H9 (cell line): ENCODE results near the gene COIL. TPM values are rescaled to one million over a fixed set of nuclear protein-coding genes. Genes with fewer than 3 reads are reported as not detected.

Source experiments
- DNase-seq: peaks from one replicate; pipeline ENCODE4 v3.0.0-alpha.2; 2017
- H2AFZ ChIP-seq: one replicate; pipeline ENCODE4 v1.6.1; 2013; ENCODE audit warnings: mild to moderate bottlenecking, low read length, control low read depth, moderate library complexity
- H2AK5ac ChIP-seq: 2 replicates; pipeline ENCODE4 v1.6.1; 2013; ENCODE audit warnings: low read length, control low read depth, mixed read lengths; ENCODE audit not compliant: insufficient read length
- H2BK120ac ChIP-seq: one replicate; pipeline ENCODE4 v1.6.1; 2013; ENCODE audit warnings: low read depth, mild to moderate bottlenecking, low read length, control low read depth, inconsistent platforms; ENCODE audit not compliant: poor library complexity, severe bottlenecking
- H2BK12ac ChIP-seq: 2 replicates; pipeline ENCODE4 v1.6.1; 2013; ENCODE audit warnings: low read length, control low read depth, mixed read lengths, low read depth; ENCODE audit not compliant: insufficient read length
- H2BK15ac ChIP-seq: 2 replicates; pipeline ENCODE4 v1.6.1; 2013; ENCODE audit warnings: low read depth, low read length, control low read depth
- H2BK20ac ChIP-seq: one replicate; pipeline ENCODE4 v1.6.1; 2013; ENCODE audit warnings: low read depth, mild to moderate bottlenecking, low read length, control low read depth, inconsistent platforms; ENCODE audit not compliant: poor library complexity, severe bottlenecking
- H2BK5ac ChIP-seq: 2 replicates; pipeline ENCODE4 v1.6.1; 2013; ENCODE audit warnings: low read length, control low read depth, mixed read lengths; ENCODE audit not compliant: insufficient read length
- H3K14ac ChIP-seq: 2 replicates; pipeline ENCODE4 v1.6.1; 2013; ENCODE audit warnings: low read length, control low read depth; ENCODE audit not compliant: insufficient read depth
- H3K18ac ChIP-seq: 2 replicates; pipeline ENCODE4 v1.6.1; 2013; ENCODE audit warnings: low read depth, mild to moderate bottlenecking, mixed read lengths, low read length, control low read depth; ENCODE audit not compliant: insufficient read length
- H3K23ac ChIP-seq: 2 replicates; pipeline ENCODE4 v1.6.1; 2013; ENCODE audit warnings: low read length, control low read depth, mixed read lengths, low read depth; ENCODE audit not compliant: insufficient read length
- H3K23me2 ChIP-seq: 2 replicates; pipeline ENCODE4 v1.6.1; 2013; ENCODE audit warnings: low read depth, mild to moderate bottlenecking, mixed read lengths, low read length, control low read depth; ENCODE audit not compliant: insufficient read length, poor library complexity, severe bottlenecking
- H3K27ac ChIP-seq: 2 replicates; pipeline ENCODE4 v1.5.1; 2013; ENCODE audit warnings: low read length, control low read depth, mixed read lengths, low read depth; ENCODE audit not compliant: insufficient read length
- H3K27me3 ChIP-seq: 2 replicates; pipeline ENCODE4 v1.6.1; 2013; ENCODE audit warnings: low read length, control low read depth, inconsistent platforms; ENCODE audit not compliant: insufficient read depth
- H3K4ac ChIP-seq: 2 replicates; pipeline ENCODE4 v1.6.1; 2013; ENCODE audit warnings: low read depth, mild to moderate bottlenecking, control low read depth, inconsistent platforms, low read length, moderate library complexity
- H3K4me1 ChIP-seq: 2 replicates; pipeline ENCODE4 v1.6.1; 2013; ENCODE audit warnings: low read length, control low read depth, inconsistent platforms; ENCODE audit not compliant: insufficient read depth
- H3K4me2 ChIP-seq: 2 replicates; pipeline ENCODE4 v1.6.1; 2013; ENCODE audit warnings: low read length, control low read depth, mixed read lengths; ENCODE audit not compliant: insufficient read length, insufficient read depth
- H3K56ac ChIP-seq: 2 replicates; pipeline ENCODE4 v1.6.1; 2013; ENCODE audit warnings: low read depth, mild to moderate bottlenecking, mixed read lengths, low read length, control low read depth; ENCODE audit not compliant: insufficient read length
- H3K79me1 ChIP-seq: 2 replicates; pipeline ENCODE4 v1.6.1; 2013; ENCODE audit warnings: low read depth, mild to moderate bottlenecking, moderate library complexity, low read length, control low read depth, inconsistent platforms; ENCODE audit not compliant: insufficient read depth, poor library complexity, severe bottlenecking
- H3K79me2 ChIP-seq: 2 replicates; pipeline ENCODE4 v1.6.1; 2013; ENCODE audit warnings: low read length, control low read depth, inconsistent platforms; ENCODE audit not compliant: insufficient read depth
- H3K9ac ChIP-seq: 2 replicates; pipeline ENCODE4 v1.6.1; 2013; ENCODE audit warnings: low read length, control low read depth, mixed read lengths; ENCODE audit not compliant: insufficient read length; ENCODE audit errors: extremely low read depth
- H3K9me3 ChIP-seq: one replicate; pipeline ENCODE4 v1.6.1; 2013; ENCODE audit warnings: low read depth, low read length, inconsistent platforms; ENCODE audit not compliant: control insufficient read depth
- H3T11ph ChIP-seq: one replicate; pipeline ENCODE4 v1.6.1; 2013; ENCODE audit warnings: mild to moderate bottlenecking, low read length, control low read depth, inconsistent platforms
- H4K20me1 ChIP-seq: one replicate; pipeline ENCODE4 v1.6.1; 2013; ENCODE audit not compliant: control insufficient read depth, insufficient read length, insufficient read depth
- H4K5ac ChIP-seq: 2 replicates; pipeline ENCODE4 v1.6.1; 2013; ENCODE audit warnings: low read depth, mild to moderate bottlenecking, mixed read lengths, low read length, control low read depth; ENCODE audit not compliant: insufficient read length
- H4K8ac ChIP-seq: replicated peaks from 2 replicates; pipeline ENCODE4 v1.6.1; 2013; ENCODE audit warnings: low read length, control low read depth, mixed read lengths, low read depth; ENCODE audit not compliant: insufficient read length
- H4K91ac ChIP-seq: 2 replicates; pipeline ENCODE4 v1.6.1; 2013; ENCODE audit warnings: low read depth, mild to moderate bottlenecking, moderate library complexity, mixed read lengths, low read length, control low read depth; ENCODE audit not compliant: insufficient read length
- H3K27ac Mint-ChIP-seq, 3 experiments: 2 replicates in 2 of 3; 3 replicates in 1 of 3; pipeline ENCODE4 v1.8.0; 2020 to 2021; ENCODE audit warnings: mixed read lengths in 3 of 3, mild to moderate bottlenecking in 1 of 3, moderate library complexity in 1 of 3
- H3K27me3 Mint-ChIP-seq: 2 replicates; pipeline ENCODE4 v1.8.0; 2021; ENCODE audit warnings: low read depth, mild to moderate bottlenecking, moderate library complexity, mixed read lengths
- H3K36me3 Mint-ChIP-seq, 3 experiments: 2 replicates in 2 of 3; 3 replicates in 1 of 3; pipeline ENCODE4 v1.8.0; 2020 to 2021; ENCODE audit warnings: low read depth in 3 of 3, mixed read lengths in 3 of 3; ENCODE audit not compliant: insufficient read depth in 1 of 3
- H3K4me1 Mint-ChIP-seq, 2 experiments: 2 replicates each; pipeline ENCODE4 v1.8.0; 2020; ENCODE audit warnings: mixed read lengths in 2 of 2
- H3K4me3 Mint-ChIP-seq, 2 experiments: 2 replicates in 1 of 2; 3 replicates in 1 of 2; pipeline ENCODE4 v1.8.0; 2020 to 2021; ENCODE audit warnings: mild to moderate bottlenecking in 2 of 2, mixed read lengths in 2 of 2, moderate library complexity in 1 of 2
- H3K9me3 Mint-ChIP-seq, 2 experiments: 2 replicates in 1 of 2; 3 replicates in 1 of 2; pipeline ENCODE4 v1.8.0; 2020; ENCODE audit warnings: mild to moderate bottlenecking in 2 of 2, mixed read lengths in 2 of 2, moderate library complexity in 1 of 2
- CTCF ChIP-seq: fragments of 200-600 bp; sonication (generic); conservative IDR thresholded peaks from 3 replicates; pipeline ENCODE4 v1.8.0; 2021; ENCODE audit warnings: antibody characterized with exemption, mild to moderate bottlenecking
- WGBS: extraction: QIAGEN DNeasy Blood & Tissue Kit; methylation state at CpG from one replicate; pipeline ENCODE4 v1.1.7; 2013; ENCODE audit warnings: missing lambda C conversion rate, low lambda C conversion rate, mixed read lengths; ENCODE audit not compliant: insufficient read length; ENCODE audit errors: extremely low coverage; 5-methylcytosine and 5-hydroxymethylcytosine counted together
- total RNA-seq: library from RNA; stranded (reverse); gene quantifications from 2 replicates; pipeline ENCODE4 v1.2.1, GENCODE V29; 2021

COIL gene
- total RNA-seq, 1 experiment from 2014 or later = 21.5 TPM

GRCh38 chr17:56933868-56934267, 27.0 kb downstream of the COIL start:
- Histone ChIP-seq H3K27me3 (no peaks in the 10 kb centered on the region), H3K9ac (no peak overlapping the region), H3K23me2 (no peaks in the 10 kb centered on the region), H3K56ac (no peak overlapping the region), H3K4me2 (no peak overlapping the region), H3K79me2 (no peaks in the 10 kb centered on the region), H4K5ac (no peak overlapping the region), H3K79me1 (no peaks in the 10 kb centered on the region), H3K4me1 (no peaks in the 10 kb centered on the region), H2BK15ac (no peak overlapping the region), H2BK120ac (no peak overlapping the region), H3K4ac (no peak overlapping the region), H2BK5ac (no peak overlapping the region), H4K8ac (no peak overlapping the region), H2AFZ (no peak overlapping the region), H3T11ph (no peak overlapping the region), H3K23ac (no peak overlapping the region), H2BK12ac (no peak overlapping the region), H4K91ac (no peak overlapping the region), H2AK5ac (no peak overlapping the region), H4K20me1 (no peaks in the 10 kb centered on the region), H3K9me3 (peaks cover 23% of the 10 kb centered on the region), H2BK20ac (no peak overlapping the region), H3K14ac (no peak overlapping the region), H3K18ac (no peak overlapping the region), H3K27ac (no peak overlapping the region)
- TF ChIP-seq CTCF = no peak
- H3K27me3 Mint-ChIP-seq = no peaks in the 10 kb centered on the region; the same call in 1 of the 2 replicates
- H3K4me1 Mint-ChIP-seq = no peaks in the 10 kb centered on the region
- peaks cover 38 to 46% of the 10 kb centered on the region in 2 experiments for H3K9me3 Mint-ChIP-seq
- DNase-seq = no peak
- no CpG with 5 or more reads among the region's 1 CpG for WGBS
- peaks cover 57 to 94% (median 88%) of the 10 kb centered on the region in 3 experiments for H3K36me3 Mint-ChIP-seq
- no peak overlapping the region for H3K27ac Mint-ChIP-seq
- H3K4me3 Mint-ChIP-seq = no peak overlapping the region
